C4-2B (cell line): ENCODE data around the gene DSCAM.

Source experiments
- H3K27ac ChIP-seq: fragments of 450-650 bp; 2 replicates; pipeline ENCODE4 v1.5.1; 2017
- ZFX ChIP-seq: fragments of 450-650 bp; IDR thresholded peaks from 2 replicates; pipeline ENCODE4 v1.6.1; 2017
- TF ChIP-seq, protein P1 (sequence below): fragments of 450-650 bp; conservative IDR thresholded peaks from 2 replicates; pipeline ENCODE4 v1.5.1; 2017; ENCODE audit warnings: mild to moderate bottlenecking

The DSCAM gene

DNA sequence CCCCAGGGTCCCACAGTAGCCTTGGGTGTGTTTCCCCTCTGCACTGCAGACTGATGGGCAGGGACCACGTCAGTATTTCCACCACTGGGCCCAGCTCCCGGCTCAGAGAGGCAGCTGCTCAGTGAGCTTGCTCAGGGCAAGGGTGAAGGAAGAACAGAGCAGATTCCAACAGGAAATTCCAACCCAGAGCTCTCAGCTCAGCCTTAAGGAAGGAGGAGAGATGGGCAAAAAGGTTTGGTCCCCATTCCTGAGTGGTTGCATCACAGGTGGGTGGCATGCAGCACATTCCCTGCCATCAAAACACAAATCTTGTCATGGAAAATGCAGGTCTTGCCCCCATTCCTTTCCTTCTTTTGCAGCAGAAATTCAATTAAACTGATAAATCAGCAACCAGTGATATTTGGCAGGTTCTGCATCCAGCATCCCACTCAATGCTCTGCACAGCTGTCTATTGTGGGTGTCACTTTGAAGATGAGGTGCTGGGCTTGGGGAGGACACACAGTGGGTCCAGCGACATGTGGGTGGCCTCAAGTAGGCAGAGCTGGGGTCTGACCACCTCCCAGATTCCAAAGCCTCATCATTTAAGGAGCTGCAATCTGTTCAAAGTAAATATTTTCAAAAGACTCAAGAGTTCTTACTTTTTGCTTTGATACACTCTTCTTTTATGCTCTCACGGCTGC, 315.4 kb downstream of the DSCAM start:
- no peak overlapping the region for H3K27ac ChIP-seq
- TF ChIP-seq ZFX, result no peak
- TF ChIP-seq, protein P1, sequence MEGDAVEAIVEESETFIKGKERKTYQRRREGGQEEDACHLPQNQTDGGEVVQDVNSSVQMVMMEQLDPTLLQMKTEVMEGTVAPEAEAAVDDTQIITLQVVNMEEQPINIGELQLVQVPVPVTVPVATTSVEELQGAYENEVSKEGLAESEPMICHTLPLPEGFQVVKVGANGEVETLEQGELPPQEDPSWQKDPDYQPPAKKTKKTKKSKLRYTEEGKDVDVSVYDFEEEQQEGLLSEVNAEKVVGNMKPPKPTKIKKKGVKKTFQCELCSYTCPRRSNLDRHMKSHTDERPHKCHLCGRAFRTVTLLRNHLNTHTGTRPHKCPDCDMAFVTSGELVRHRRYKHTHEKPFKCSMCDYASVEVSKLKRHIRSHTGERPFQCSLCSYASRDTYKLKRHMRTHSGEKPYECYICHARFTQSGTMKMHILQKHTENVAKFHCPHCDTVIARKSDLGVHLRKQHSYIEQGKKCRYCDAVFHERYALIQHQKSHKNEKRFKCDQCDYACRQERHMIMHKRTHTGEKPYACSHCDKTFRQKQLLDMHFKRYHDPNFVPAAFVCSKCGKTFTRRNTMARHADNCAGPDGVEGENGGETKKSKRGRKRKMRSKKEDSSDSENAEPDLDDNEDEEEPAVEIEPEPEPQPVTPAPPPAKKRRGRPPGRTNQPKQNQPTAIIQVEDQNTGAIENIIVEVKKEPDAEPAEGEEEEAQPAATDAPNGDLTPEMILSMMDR, result no peak

DNA sequence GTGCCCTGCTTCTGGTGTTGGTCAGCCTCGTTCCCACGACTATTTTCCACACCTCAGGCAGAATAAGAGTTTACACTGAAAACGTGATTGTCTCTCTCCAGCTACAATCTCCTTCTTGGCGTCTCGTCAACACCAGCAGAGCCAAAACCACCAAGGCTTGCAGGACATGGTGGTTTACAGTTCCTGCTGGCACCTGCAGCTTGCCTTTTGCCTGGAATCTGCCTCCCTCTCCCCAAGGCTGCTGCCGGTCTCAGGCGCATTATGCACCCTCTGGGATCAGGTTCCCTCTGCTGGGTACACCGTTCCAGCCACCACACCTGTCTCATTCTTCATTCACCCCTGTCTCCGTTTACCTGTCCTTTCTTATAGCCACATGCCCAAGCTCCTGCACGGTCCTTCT, 315.9 kb downstream of the DSCAM start:
- TF ChIP-seq, protein P1, result no peak
- no peak for TF ChIP-seq ZFX
- no peak overlapping the region for H3K27ac ChIP-seq

GRCh38 chr21:40517646-40518045, 329.3 kb downstream of the DSCAM start:
- TF ChIP-seq, protein P1, result no peak
- TF ChIP-seq ZFX, result no peak
- no peak overlapping the region for H3K27ac ChIP-seq

GRCh38 chr21:40516335-40516734, 330.6 kb downstream of the DSCAM start:
- H3K27ac ChIP-seq, result no peak overlapping the region
- TF ChIP-seq ZFX, result no peak
- TF ChIP-seq, protein P1, result no peak

DNA sequence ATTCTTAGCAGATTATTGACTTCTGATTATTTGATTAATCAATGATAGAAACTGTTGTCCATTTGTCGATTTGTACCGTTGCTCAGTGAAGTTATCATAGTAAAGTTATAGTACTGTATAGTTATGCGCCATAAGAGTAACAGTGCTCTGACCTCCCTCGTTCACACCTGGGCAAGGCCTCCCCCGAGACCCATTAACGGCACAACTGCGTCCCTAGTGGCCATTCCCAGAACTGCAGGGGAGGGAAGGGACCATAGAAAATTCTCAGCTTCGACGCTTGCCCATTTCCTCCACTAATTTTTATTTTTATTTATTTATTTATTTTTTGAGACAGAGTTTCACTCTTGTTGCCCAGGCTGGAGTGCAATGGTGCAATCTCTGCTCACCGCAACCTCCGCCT, 334.4 kb downstream of the DSCAM start:
- TF ChIP-seq, protein P1, result peak; percentile 93
- no peak for TF ChIP-seq ZFX
- no peak overlapping the region for H3K27ac ChIP-seq

- no peak overlapping the region for H3K27ac ChIP-seq
- TF ChIP-seq, protein P1, result no peak
- TF ChIP-seq ZFX, result no peak
Observed at GRCh38 chr21:40507978-40508377, 339.0 kb downstream of the DSCAM start.

DNA sequence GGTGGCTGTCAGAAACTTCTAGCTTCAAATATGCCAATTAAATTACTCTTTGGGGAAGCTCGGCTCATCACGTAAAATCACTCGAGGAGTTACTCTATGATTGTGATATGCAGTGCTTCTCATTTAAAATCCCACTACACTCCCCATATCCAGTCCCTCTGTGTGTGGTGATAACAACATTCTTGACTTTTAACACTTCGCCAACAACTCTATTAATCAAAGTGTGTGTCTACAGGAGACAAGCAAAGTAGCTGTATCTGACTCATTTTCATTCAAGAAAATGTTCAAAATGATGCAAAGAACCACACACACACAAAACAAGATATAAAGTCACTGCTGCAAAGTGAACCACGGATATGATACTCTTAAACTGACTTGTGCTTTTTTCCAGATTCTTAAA, 341.3 kb downstream of the DSCAM start:
- no peak for TF ChIP-seq ZFX
- TF ChIP-seq, protein P1, result no peak
- H3K27ac ChIP-seq, result no peak overlapping the region
